Activated B cell treated with CpG ODN at 0.5 μM for 24 hours (primary cell): ENCODE results near the gene MACROD2. TPM values are rescaled to one million over a fixed set of nuclear protein-coding genes. Genes with fewer than 3 reads are reported as not detected.

Experiments
- ATAC-seq: fragments of 200-7000 bp; cut with Tn5 transposase; one replicate; pipeline ENCODE4 v1.10.0; 2021; ENCODE audit warnings: low read depth, mild to moderate bottlenecking, moderate library complexity
- CTCF ChIA-PET: fragments of 350-600 bp; sonication (Branson Sonifier 250); formaldehyde crosslinking; loops from one replicate; lab custom pipeline; 2021; ENCODE audit warnings: antibody characterized with exemption; lab: Charles Lee
- POLR2A ChIA-PET: fragments of 350-600 bp; sonication (Branson Sonifier 250); formaldehyde crosslinking; loops from one replicate; lab custom pipeline; 2021; ENCODE audit warnings: antibody characterized with exemption; lab: Charles Lee
- DNase-seq: peaks from one replicate; pipeline ENCODE4 v3.0.0; 2022
- H3K27ac Mint-ChIP-seq: one replicate; pipeline ENCODE4 v1.8.0; 2020; ENCODE audit warnings: mixed read lengths
- H3K27me3 Mint-ChIP-seq: one replicate; pipeline ENCODE4 v1.8.0; 2021; ENCODE audit warnings: mixed read lengths
- H3K36me3 Mint-ChIP-seq: one replicate; pipeline ENCODE4 v1.8.0; 2021; ENCODE audit warnings: low read depth, mixed read lengths
- H3K4me1 Mint-ChIP-seq: one replicate; pipeline ENCODE4 v1.8.0; 2021; ENCODE audit warnings: mixed read lengths
- H3K4me3 Mint-ChIP-seq: one replicate; pipeline ENCODE4 v1.8.0; 2020; ENCODE audit warnings: mild to moderate bottlenecking, mixed read lengths
- H3K9me3 Mint-ChIP-seq: one replicate; pipeline ENCODE4 v1.8.0; 2020; ENCODE audit warnings: mixed read lengths
- intact Hi-C: fragments of 100-400 bp; cut with micrococcal nuclease; formaldehyde crosslinking; loops from one replicate; pipeline ENCODE4 v1.15.1; 2024
- total RNA-seq: library from RNA; stranded (reverse); gene quantifications from 2 replicates; pipeline ENCODE4 v1.2.3, GENCODE V29; 2022
- TF ChIP-seq, protein P1 (sequence below): fragments of 200-600 bp; IDR thresholded peaks from one replicate; pipeline ENCODE4 v1.8.0; 2022; ENCODE audit warnings: antibody characterized with exemption, mild to moderate bottlenecking

MACROD2 gene
- total RNA-seq, 1 donor from 2014 or later, result 55.1 TPM

DNA sequence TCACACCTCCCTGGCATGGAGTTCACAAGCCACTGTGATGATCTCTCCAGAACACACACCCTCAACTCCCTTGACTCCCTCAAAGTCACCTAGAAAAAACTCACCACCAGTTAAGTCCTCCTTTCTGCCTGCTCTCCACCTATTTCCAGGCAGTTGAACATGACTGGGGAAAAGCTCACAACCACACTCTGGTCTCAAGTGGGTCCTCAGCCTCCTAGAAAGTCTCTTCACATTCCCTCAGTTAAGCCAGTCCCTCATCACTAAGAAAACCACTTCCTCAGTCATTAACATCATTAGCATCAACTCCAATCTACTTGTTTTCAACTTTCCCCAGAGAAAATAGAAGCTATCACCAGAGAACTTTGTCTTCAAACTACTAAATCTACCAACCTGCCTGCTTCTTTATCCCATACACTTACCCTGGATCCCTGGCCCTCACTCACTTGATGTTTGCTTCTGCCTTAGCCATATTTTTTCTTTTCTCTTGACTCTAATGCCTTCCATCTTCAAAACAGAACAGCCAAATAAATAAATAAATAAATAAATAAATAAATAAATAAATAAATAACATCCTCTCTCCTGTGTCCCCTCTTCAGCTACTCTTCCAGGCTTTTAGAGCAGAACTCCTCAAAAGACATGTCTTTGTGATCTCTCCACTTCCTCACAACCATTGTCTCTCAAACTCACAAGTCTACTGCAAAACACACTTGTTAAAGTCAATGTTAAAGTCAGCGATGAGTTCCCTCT lies 1084.5 kb downstream of the MACROD2 start:
- POLR2A ChIA-PET, result no interaction called here
- no peaks in the 10 kb centered on the region for H3K36me3 Mint-ChIP-seq
- ATAC-seq (no peak), DNase-seq (no peak)
- H3K27ac Mint-ChIP-seq, result no peak overlapping the region
- H3K4me1 Mint-ChIP-seq, result no peaks in the 10 kb centered on the region
- no peak overlapping the region for H3K4me3 Mint-ChIP-seq
- H3K9me3 Mint-ChIP-seq, result no peaks in the 10 kb centered on the region
- TF ChIP-seq, protein P1, sequence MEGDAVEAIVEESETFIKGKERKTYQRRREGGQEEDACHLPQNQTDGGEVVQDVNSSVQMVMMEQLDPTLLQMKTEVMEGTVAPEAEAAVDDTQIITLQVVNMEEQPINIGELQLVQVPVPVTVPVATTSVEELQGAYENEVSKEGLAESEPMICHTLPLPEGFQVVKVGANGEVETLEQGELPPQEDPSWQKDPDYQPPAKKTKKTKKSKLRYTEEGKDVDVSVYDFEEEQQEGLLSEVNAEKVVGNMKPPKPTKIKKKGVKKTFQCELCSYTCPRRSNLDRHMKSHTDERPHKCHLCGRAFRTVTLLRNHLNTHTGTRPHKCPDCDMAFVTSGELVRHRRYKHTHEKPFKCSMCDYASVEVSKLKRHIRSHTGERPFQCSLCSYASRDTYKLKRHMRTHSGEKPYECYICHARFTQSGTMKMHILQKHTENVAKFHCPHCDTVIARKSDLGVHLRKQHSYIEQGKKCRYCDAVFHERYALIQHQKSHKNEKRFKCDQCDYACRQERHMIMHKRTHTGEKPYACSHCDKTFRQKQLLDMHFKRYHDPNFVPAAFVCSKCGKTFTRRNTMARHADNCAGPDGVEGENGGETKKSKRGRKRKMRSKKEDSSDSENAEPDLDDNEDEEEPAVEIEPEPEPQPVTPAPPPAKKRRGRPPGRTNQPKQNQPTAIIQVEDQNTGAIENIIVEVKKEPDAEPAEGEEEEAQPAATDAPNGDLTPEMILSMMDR, result no peak
- intact Hi-C loops, result no loop called here
- H3K27me3 Mint-ChIP-seq, result peaks cover 3% of the 10 kb centered on the region
- CTCF ChIA-PET, result interaction anchor here (1.4 kb wide), 1 partner anchor 10 kb away, joined by 3 read pairs; no protein-coding TSS in a partner anchor

DNA sequence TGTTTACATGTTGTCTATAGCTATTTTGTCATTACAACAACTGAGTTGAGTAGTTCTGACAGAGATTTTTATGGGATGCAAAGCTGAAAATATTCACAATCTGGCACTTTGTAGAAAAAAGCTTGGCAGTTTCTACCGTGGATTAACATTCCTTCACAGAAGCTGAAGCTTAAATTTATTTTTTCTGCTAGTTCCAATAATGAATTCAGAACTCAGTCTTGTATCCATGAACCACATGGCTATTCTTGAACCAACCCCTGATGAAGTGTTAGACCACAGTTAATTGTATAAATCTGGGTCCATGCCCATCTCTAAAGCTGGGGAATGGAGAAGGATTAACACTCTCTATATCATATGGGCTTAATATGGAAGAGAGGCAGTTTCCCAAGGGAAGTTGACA lies 1085.9 kb downstream of the MACROD2 start:
- Mint-ChIP-seq H3K4me1 (no peaks in the 10 kb centered on the region), H3K4me3 (no peak overlapping the region), H3K9me3 (no peaks in the 10 kb centered on the region), H3K27me3 (no peaks in the 10 kb centered on the region), H3K27ac (no peak overlapping the region), H3K36me3 (no peaks in the 10 kb centered on the region)
- ChIA-PET CTCF (interaction anchor here (1.1 kb wide), 1 partner anchor 12 kb away, joined by 5 read pairs; no protein-coding TSS in a partner anchor), POLR2A (no interaction called here)
- ATAC-seq, result no peak
- TF ChIP-seq, protein P1, result no peak
- DNase-seq, result no peak
- intact Hi-C loops, result no loop called here

DNA sequence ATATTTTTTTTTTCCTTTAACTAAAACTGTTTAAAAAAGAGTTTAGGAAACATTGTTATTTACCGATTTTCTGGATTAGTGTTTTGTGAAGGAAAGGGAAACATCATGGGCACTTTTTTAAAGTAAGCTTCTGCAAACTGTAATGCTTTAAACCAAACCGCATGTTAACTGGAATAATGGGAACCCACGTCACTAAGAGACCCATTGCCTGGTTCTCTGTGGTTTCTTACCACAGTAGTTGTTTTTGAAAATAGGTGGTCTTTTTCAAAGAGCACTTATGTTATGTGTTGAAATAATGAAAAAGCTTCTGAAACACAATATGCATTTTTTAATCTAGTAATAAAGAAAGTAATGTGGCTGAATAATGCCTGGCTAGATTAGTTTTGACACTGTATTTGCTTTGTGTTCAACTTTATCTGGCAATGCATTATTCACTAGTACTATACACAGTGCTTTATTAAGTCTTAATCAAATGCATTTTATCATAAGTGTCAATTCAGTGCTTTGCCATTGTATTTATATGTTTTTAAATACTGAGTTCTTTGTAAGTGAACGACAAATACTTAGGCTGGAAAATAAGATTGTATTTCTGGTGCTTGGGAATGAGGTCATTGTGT lies 1096.2 kb downstream of the MACROD2 start:
- H3K27ac Mint-ChIP-seq, result no peak overlapping the region
- H3K4me1 Mint-ChIP-seq, result no peaks in the 10 kb centered on the region
- no peaks in the 10 kb centered on the region for H3K27me3 Mint-ChIP-seq
- H3K36me3 Mint-ChIP-seq, result no peaks in the 10 kb centered on the region
- ChIA-PET CTCF (no interaction called here), POLR2A (no interaction called here)
- no peak overlapping the region for H3K4me3 Mint-ChIP-seq
- DNase-seq (no peak), ATAC-seq (no peak)
- intact Hi-C loops, result no loop called here
- no peaks in the 10 kb centered on the region for H3K9me3 Mint-ChIP-seq
- TF ChIP-seq, protein P1, result no peak

DNA sequence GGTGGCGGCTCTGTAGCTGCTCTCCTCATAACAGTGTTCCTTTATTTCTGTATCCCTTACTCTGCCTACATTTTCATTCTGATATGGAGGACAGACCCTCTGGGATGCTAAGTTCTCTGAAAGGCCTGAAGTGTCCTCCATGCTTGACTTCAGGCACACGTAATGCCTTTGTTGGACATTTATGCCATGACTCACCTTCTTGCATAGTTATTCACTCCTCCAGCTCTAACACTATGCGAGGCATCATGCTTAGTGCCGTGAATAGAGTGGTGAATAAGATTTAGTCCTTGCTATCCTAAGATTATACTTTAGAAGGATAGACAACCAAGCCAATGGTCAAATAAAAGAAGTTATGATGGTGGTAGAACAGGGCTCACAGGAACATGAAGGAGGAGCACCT lies 1103.0 kb downstream of the MACROD2 start:
- no peaks in the 10 kb centered on the region for H3K27me3 Mint-ChIP-seq
- H3K4me1 Mint-ChIP-seq, result no peaks in the 10 kb centered on the region
- no peak overlapping the region for H3K4me3 Mint-ChIP-seq
- TF ChIP-seq, protein P1, result no peak
- H3K9me3 Mint-ChIP-seq, result peaks cover 7% of the 10 kb centered on the region
- H3K36me3 Mint-ChIP-seq, result no peaks in the 10 kb centered on the region
- intact Hi-C loops, result no loop called here
- POLR2A ChIA-PET, result no interaction called here
- no peak for ATAC-seq
- CTCF ChIA-PET, result no interaction called here
- no peak for DNase-seq
- H3K27ac Mint-ChIP-seq, result no peak overlapping the region

DNA sequence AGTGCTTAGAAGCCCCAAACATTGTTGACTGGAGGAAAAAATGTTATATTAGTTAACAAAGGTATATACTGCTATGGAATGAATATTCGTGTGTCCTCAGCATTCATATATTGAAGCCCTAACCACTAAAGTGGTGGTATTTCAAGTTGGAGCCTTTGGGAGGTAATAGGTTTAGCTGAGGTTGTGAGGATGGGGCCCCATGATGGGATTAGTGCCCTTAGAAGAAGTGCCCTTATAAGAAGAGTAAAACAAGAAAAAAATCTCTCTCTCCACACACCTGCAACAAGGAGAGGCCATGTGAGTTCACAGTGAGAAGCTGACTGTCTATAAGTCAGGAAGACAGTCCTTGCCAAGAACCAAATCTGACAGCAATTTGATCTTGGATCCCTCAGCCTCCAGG lies 1103.8 kb downstream of the MACROD2 start:
- no peaks in the 10 kb centered on the region for H3K36me3 Mint-ChIP-seq
- intact Hi-C loops, result no loop called here

More for the DNA sequence above, 1103.8 kb downstream of the MACROD2 start:
- no peaks in the 10 kb centered on the region for H3K4me1 Mint-ChIP-seq
- TF ChIP-seq, protein P1, result no peak
- ChIA-PET POLR2A (no interaction called here), CTCF (no interaction called here)
- DNase-seq, result no peak
- ATAC-seq, result no peak
- H3K9me3 Mint-ChIP-seq, result peaks cover 7% of the 10 kb centered on the region
- no peak overlapping the region for H3K4me3 Mint-ChIP-seq
- no peaks in the 10 kb centered on the region for H3K27me3 Mint-ChIP-seq
- H3K27ac Mint-ChIP-seq, result no peak overlapping the region
